GM21619 (cell line): Measurements from ENCODE around the gene THRB.
"Not testable (repeated sequence)": the region's sequence is repeated elsewhere in the genome, so short reads cannot be mapped to it uniquely, and the experiment has no call there.

Experiments
- ATAC-seq: cut with Tn5 transposase; IDR thresholded peaks from one replicate; pipeline ENCODE4 v1.9.1; 2021; ENCODE audit not compliant: unreplicated experiment

Gene THRB

DNA sequence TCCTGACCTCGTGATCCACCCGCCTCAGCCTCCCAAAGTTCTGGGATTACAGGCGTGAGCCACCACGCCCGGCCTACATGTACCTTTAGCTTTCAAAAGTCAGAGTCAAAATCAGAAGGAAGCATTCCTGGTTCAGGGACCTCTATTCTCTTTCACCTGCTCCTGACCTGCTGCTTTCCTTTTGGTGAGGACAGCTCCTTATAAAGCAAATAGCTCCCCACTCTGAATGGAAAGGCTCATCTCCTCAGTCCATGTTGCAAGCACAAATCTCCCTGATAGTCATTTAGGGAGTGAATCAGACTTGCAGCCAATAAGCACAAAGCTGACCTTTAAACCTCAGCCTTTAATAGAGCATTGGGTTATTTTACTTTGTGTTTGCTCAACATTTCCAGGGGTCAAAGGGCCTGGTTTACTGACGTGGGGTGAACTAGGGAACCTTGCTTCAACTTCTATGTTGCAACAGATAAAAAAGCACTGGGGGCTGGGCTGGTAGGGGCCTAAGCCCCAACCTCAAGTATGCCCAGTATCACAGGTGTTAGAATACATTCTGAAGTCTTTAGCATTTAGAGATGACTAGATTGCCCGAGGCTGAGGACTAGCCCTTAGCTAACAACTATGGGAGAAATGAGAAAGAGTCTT is 43.1 kb downstream of the THRB start:
- ATAC-seq, result no peak

DNA sequence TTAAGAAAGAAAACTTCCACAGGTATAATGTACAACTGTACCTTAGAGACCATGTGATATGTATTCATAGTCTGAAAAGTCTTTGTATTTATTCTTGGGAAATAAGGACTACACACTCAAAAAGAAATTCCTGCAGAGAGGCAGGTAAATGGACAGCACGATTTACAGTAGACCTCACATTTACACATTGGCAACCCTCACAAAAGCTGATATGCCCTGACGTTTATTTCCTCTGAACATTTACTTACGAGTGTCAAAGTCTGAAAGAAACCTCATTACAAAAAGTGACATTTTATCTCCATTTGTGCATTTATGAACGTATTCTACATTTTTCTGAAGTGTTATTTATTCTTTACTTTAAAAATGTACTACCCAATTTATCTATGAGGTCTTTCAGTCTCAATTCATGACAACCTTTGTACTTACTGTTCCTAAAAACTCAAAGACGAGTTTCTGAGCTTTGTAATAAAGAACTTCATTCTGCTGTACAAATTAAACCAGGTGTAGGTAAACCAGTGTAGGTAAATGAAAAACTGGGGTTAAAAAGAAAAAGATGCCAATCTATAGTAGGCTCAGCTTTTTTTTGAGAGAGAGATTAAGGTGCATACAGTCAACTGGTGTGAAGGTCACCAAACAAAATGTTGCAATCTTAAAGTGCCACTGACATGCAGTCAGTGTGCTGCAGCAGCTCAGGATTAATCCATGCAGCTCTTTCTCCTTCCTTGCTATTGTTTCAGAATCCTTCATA is 44.3 kb downstream of the THRB start:
- ATAC-seq, result no peak

DNA sequence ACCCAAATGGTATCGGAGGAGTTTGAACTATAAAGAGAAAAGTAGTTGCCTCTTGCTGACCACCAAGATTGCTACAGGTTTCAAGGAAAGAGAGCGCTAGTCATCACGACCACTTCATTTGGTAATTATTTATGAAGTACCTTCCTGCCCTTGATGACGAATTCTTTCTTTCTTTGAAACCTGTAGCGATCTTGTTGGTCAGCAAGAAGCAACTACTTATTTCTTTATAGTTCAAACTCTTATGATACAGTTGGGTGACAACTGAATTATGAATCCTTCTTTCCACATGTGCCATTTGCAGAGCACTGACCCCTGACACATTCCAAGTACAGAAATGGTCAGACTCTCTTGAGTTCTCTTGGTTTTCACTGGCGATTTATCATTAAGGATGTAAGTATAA is 46.8 kb downstream of the THRB start:
- ATAC-seq, result no peak

DNA sequence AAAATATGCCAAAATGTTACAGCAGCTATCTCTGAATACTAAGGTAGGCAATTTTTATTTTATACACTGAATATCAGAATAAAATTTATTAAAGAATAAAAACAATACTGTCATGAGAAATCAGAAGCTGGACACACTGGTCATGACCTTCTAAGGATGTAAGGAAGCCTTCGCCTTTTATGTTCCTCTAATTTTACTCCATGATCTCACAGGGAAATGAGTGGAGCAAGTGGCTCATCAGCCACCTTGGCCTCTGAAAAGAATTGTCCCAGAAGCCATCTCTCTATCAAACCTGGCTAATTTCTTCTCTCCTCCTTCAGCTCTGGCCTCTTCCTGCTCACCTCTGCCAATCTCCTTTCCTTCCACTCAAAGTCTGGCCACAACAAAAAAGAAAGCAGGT is 48.6 kb downstream of the THRB start:
- no peak for ATAC-seq

DNA sequence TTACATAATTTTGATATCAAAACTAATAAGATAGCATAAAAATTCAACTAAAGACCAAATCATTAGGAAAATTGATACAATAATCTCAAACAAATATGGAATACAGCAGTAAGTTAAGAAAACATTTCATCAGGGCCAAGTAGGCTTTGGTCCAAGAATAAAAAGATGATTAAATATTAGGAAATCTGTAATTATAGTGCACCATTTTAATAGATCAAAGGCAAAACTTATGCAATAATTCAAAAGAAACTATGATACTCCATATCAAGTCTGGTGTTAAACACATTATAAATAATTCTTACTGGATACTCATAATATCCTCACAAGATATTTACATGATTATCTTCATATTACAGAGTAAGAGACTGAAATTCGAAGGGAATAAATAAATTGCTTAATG is 51.2 kb downstream of the THRB start:
- ATAC-seq, result no peak

DNA sequence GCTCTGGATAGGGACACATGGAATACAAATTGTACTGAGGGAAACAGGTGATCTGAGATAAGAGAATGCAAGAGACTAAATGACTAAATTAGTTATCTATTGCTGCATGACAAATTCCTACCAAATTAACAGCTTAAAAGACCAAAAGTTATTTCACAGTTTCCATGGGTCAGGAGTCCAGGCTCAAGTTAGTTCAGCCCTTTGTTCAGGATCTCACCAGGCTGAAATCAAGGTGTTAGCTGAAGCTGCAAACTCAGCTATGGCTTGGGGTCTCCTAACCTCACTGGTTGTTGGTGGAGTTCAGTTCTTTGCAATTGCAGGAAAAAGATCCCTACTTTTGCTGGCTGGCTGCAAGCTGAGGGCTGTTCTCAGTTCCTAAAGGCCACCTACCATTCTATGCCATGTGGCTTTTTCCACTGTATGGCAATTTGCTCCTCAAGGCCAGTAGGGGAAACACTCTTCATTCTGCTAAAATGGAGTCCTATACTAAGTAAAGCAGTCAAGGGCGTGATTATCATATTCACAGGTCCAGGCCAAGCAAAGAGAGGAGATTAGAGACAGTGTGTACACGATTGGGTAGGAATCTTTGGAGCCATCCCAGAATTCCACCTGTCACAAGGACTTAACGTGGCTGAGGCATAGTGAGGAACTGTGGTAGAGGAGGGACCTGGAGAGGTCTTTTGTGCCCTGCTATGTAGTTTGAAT is 53.7 kb downstream of the THRB start:
- ATAC-seq, result no peak

DNA sequence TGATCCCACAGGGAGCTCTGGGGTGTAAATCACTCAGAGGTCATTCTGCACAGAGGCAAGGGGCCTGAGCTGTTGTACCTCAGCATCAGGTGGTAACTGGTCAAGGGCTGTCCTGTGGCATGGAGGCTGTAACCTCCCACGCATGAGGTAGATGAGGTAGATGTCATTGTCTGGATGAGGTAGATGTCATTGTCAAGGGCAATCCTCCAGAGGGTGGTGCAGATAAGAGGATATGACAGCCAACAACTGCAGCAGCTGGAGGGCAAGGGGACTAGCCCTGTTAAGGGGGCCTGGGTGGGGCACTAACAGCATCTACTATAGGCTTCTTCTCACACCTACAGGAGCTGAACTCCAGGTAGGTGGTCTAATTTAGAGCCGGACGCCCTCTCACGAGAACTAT is 55.6 kb downstream of the THRB start:
- no peak for ATAC-seq

DNA sequence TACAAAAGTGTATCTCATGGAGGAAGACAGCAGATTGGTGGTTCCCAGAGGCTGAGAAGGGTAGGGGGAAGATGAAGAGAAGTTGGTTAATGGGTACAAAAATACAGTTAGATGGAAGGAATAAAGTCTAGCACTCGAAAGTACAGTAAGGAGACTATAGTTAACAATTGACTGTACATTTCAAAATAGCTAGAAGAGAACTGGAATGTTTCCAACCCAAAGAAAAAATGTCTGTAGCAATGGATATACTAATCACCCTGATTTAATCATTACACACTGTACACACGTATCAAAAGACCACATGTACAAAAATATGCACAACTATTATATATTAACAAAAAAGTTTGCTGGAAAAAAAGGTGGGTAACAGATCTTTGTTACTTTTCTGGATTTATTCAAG is 57.3 kb downstream of the THRB start:
- ATAC-seq, result no peak

DNA sequence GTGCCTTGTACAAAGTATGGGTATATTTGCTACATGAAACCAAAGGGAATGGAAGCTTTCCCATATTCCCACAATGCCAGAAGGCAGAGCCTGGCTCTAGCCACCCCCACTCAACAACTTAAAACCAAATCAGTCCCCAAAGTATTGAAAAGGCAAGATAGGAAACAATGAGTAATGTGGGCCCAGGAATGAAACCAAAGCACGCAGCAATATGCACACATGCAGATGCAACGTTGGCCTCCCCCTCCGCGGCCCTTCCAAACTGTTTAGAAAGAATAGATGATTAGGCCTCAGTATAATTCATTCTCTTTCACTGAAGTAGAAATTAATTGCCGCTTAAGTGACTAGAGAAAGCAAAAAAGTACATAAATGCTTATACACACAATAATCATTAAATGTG is 59.1 kb downstream of the THRB start:
- no peak for ATAC-seq

DNA sequence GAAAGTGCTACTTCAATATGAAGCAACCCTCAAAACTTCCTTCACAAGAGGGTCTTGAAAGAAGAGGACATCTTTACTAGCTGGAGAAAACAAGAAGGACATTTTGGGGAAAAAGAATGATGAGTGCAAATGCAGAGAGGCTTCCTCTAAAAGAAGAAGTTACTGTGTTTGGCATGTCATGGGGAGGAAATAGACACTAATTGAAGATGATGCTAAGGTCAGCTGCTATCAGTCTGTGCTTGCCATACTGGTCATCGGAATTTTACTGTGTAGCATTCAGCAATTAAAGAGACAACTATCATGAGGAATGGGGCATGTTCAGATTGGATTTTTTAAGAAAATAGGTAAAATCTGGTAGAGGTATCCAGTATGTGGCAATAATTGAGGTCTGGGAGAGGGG is 60.0 kb downstream of the THRB start:
- no peak for ATAC-seq

DNA sequence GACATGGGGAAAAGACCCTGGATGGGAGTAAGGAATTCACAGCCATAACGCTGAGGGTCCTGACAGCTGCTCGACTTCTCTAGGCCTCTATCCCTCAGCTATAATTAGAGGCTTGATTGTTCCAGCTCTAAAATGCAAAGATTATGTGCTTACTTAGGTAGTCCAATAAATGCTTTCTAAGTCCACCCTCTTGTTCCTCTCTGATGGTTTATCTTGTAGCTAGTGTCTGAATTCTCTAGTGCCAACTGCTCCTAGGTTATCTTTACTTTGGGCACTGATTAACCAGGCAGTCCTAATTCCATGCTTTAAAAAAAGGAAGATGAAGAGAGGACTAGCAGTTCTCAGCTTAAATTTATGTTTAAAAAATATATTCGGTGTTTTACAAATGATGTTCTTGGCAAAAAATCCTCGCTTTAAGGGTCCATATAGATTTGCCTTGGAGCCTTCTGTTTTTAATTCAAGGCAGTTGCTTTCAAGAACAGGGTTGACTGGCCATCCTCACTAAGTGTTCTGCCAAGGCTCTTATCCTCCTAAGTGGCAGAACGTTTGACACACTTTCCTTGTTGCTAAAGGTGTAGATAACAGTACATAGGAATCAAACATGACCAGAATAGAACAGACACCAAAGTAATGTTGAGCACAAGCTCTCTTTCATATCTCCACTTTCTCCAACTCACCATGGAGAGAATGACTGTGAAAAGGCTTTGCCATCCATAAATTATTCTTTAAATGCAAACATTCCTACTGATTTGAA is 60.6 kb downstream of the THRB start:
- no peak for ATAC-seq

DNA sequence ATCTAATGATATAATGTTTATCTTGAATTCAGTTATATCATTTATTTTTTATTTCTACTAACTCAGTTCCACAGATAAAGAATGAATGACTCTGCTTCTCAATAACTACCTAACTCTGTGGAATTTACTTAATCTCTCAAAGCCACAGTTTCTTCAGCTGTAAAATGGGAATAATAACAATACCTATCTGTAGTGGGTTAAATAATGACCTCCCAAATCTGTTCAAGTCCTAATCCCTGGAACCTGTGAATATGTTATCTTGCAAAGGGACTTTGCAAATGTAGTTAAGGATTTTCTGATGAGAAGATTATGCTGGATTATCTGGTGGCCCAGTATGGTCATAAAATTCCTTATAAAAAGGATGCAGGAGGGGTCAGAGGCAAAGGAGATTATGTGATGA is 61.7 kb downstream of the THRB start:
- ATAC-seq, result no peak

DNA sequence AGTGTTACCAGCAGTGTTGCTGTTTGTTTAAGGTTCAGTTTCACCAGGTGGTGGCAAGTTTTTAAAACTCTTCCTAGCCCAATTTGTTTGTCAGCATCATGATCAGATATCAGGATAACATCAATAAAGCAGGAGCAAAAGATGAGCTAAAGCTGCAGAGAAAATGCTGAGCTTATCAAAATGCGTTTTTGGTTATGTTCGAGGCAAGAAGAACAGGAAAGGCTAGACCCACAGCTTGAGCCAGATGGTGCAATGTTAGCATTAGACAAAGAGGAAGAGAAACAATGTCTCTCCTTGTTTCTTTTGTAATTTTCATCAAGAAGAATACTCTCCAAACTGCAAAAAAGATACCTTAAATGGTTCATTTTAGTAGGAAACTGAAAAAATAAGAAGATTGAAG is 66.2 kb downstream of the THRB start:
- no peak for ATAC-seq

DNA sequence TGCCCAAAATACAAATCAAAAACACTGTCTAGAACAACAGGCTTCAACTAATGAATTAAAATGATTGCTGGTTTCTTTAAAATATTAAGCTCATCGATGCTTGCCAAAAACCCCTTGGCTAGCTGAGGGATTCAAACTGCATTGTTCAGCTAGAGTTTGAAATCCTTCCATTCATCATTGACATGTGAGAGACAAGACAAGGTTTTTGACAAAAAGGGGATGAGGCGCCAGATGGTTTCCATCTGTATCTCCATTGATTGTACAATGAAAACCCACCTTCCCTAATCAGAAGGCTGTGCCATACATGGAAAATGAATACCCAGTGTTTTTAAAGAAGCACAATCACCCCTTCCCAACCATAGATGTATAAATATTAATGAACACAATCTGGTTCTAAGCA is 67.8 kb downstream of the THRB start:
- no peak for ATAC-seq

DNA sequence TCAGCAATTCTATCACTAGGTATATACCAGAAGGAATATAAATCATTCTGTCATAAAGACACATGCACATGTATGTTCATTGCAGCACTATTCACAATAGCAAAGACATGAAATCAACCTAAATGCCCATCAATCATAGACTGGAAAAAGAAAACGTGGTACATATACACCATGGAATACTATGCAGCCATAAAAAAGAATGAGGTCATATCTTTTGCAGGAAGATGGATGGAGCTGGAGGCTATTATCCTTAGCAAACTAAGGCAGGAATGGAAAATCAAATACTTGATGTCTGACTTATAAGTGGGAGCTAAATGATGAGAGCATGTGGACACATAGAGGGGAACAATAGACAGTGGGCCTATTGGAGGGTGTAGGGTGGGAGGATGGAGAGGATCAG is 73.8 kb downstream of the THRB start:
- not testable (repeated sequence) for ATAC-seq

DNA sequence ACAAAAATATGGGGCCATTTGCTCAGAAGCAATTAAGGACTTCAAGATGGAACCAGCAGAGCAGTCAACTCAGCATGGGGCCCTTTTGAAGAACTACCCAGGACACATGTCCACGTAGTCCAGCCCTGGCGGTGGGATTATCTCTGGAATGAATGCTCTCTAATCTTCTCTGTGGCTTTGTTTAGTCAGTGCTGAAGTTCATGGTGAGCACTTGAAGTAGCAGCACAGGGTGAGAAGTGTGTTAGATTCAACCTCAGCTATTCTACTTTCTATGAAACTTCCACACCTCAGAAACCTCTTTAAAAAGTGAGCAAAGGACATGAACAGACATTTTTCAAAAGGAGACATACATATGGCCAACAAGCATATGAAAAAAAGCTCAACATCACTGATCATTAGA is 74.4 kb downstream of the THRB start:
- ATAC-seq, result no peak

DNA sequence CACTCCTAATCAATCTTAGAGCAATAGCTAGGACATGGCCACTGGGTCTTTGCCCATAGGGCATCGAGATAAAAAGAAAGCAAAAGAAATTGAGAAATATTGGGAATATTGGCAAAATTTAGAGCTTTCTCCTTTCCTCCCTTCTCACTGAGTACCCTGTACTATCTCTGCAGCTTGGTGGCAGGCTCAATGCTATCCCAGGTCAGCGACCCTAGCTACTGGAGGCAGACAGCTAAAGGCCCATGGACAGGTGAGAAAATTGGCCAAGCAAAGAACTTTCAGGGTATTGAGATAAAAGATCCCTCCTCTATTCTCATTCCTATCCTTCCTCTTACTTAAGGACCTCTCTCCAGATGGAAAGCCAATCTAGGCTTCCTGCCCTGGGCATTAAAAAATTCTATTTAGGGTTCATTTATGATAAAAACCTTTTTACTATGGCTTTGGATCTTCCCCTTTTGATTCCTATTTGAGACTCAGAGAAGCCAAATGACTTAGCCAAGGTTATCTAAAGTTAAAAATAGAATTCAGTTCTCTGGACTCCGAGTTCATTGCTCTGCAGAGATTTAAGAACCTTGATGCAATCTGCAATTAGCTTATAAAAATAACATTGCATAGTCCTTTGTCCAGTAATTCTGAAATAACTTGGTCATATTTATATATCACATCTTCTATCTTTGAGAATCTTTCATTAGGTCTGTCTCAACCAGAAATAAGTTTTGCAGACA is 75.4 kb downstream of the THRB start:
- no peak for ATAC-seq

DNA sequence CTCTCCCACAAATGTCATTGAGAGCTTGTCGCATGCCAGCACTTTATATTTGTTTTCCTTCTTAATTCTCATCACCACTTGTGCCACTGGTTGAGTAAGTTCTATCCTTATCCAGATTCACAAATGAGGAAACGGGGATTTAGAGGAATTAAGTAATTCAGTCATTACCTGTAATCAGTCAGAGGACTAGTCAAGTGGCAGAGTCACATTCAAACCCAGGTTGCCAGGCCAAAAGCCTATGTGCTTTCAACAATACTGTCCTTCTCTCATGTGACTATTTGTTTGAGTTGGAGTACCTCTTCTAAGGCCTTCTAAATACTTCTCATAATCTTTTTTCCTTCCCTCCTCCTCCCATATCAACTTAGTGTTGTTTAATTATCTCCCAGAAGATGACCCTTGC is 76.9 kb downstream of the THRB start:
- ATAC-seq, result no peak

DNA sequence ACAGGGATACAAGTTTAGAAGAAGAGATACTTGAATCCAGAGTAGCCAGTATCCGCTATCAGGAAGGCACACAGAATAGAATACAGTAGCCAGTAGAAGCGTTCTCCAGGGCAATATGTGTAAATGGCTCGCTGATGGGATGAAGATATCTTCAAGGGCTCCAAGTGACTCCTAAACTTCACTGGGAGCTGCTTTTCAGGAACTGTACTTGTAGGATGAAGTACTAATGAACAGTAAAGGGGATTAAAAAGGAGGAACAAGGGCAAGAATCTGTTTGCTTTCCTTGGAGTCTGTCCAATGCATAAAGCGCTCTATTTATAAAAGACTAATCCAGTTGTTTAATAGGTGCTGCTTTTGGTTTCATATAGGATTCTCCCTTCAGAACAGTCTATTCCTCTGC is 78.4 kb downstream of the THRB start:
- ATAC-seq, result no peak

DNA sequence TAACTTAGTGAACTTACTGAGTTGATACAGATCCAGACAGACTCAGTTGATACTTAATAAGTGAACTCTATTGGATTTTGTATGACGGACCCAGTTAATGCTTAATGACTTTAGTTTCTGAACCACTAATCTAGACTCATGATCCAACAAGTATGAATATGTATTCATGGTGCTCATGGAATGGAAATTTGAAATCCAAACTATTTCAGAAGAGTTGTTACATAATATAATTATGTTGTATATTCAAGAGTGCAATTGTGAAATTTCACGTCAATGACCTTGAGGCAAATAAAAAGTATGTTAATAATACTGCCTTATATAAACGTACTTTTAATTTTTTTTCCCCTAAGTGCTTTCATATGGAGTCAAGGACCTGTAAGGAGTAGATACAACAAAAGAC is 78.8 kb downstream of the THRB start:
- ATAC-seq, result no peak

DNA sequence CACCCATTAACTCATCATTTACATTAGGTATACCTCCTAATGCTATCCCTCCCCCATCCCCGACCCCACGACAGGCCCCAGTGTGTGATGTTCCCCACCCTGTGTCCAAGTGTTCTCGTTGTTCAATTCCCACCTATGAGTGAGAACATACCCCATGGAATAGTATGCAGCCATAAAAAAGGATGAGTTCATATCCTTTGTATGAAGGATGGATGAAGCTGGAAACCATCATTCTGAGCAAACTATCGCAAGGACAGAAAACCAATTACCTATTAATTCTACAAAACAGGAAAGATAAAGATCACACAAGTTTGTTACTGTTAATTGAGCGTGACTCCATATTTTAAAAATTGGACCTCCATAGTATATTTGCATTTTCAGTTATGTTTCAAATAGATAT is 81.0 kb downstream of the THRB start:
- ATAC-seq, result not testable (repeated sequence)
